Activated gamma-delta T cell treated with Interleukin-2 at 50 U/mL for 16 hours (primary cell): Measurements from ENCODE around the gene LRRTM2.
"Not testable (repeated sequence)": the region's sequence is repeated elsewhere in the genome, so short reads cannot be mapped to it uniquely, and the experiment has no call there.

Source experiments
- DNase-seq: peaks from one replicate; pipeline ENCODE4 v3.0.0-alpha.2; 2020

Gene LRRTM2

GRCh38 chr5:138874771-138875551 lies at the start of gene LRRTM2:
LRRTM2 (minus strand) TSS chr5:138875335; CDS start chr5:138874911, 424 bp downstream.
- no peak for DNase-seq

DNA sequence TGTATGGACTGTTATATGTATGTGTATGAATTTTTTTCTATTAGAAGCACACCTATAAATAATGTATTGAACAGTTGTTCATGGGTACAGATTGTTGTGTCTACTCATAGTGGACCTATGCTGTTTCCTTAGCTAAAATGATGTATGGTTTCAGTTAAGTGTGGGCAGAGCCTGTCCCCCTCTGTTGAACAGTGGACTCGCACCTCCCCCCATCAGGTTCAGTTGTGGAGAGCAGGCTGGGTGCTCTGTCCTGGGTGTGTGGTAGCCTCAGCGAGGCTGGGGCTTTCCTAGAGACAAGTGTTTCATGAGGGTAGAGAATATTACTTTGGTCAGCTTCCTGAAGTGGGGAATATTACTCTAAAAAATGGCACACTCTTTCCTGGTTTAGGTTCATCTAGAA lies 47.4 kb upstream of the LRRTM2 start:
- no peak for DNase-seq

DNA sequence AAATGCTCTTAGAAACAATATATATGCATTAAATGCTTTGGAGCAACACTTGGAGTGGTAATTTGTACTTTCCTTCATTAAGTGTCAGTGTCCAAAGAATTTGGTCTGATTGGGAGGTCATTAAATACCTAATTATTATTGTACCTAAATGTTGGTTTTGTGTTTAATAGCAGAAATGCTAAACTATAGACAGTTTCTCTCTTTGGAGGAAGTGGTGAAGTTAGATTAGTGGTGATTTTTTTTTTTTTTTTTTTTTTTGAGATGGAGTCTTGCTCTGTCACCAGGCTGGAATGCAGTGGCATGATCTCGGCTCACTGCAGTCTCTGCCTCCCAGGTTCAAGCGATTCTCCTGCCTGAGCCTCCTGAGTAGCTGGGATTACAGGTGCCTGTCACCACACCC lies 46.2 kb upstream of the LRRTM2 start:
- not testable (repeated sequence) for DNase-seq

DNA sequence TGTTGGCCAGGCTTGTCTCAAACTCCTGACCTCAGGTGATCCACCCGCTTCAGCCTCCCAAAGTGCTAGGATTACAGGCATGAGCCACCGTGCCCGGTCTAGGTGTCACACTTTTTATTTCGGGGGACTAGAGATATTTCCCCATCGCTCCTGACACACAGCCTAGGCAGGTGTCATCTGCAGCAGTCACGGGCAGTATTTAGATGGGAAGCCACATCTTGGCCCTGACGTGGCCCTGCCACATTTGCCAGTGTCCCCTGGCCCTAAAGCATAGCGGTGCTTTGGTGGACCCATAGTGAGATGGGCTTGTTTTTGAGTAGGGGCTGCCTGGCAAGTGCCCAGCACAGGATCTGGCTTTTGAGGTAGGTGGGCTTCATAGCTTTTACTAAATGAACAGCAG lies 45.0 kb upstream of the LRRTM2 start:
- no peak for DNase-seq

GRCh38 chr5:138918686-138919085 lies 43.6 kb upstream of the LRRTM2 start:
- no peak for DNase-seq

DNA sequence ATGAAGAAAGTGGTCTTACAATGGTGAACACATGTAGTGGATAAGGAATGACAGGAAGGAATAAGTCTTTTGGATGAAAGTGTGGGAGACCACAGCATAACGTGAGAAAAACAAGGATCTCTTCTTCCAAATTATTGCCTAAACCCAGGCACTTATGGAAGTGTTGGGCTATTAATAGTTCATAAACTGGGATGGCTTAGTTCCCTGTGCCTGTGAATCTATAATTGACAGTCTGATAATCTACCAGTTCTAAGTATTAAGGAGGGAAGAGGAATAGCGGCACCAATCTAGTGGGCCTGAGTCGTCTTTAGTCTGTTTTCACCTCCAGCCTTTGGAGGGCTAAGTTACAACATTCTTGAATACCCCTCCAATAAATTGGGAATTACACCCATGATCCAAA lies 39.2 kb upstream of the LRRTM2 start:
- DNase-seq, result no peak

- no peak for DNase-seq
Observed at GRCh38 chr5:138913773-138914172, 38.6 kb upstream of the LRRTM2 start.

GRCh38 chr5:138912093-138912492 lies 37.0 kb upstream of the LRRTM2 start:
- DNase-seq, result no peak

GRCh38 chr5:138911441-138911840 lies 36.3 kb upstream of the LRRTM2 start:
- DNase-seq, result no peak

- no peak for DNase-seq
Observed at GRCh38 chr5:138910546-138911185, 35.5 kb upstream of the LRRTM2 start.

- DNase-seq, result no peak
Observed at GRCh38 chr5:138909734-138910133, 34.6 kb upstream of the LRRTM2 start.

DNA sequence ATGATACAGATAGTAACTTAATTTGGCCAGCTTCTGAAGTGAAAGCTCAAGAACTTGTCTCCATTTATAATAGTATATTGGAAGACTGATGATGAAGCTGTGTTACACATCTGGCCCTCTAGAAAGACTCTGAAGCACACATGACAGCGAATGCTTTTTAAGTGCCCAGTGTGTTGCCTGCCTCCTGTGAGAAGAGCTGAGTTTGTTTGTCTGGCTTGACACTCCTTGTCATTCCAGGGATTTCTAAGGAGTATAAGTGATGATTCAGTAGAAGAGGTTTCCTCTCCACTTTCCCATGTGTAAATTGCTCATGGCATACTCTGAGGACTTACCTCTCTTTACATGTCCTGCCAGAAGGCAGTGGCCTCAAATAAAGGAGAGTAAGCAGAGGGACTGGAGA lies 30.4 kb upstream of the LRRTM2 start:
- no peak for DNase-seq

GRCh38 chr5:138903130-138903775 lies 28.1 kb upstream of the LRRTM2 start:
- no peak for DNase-seq

DNA sequence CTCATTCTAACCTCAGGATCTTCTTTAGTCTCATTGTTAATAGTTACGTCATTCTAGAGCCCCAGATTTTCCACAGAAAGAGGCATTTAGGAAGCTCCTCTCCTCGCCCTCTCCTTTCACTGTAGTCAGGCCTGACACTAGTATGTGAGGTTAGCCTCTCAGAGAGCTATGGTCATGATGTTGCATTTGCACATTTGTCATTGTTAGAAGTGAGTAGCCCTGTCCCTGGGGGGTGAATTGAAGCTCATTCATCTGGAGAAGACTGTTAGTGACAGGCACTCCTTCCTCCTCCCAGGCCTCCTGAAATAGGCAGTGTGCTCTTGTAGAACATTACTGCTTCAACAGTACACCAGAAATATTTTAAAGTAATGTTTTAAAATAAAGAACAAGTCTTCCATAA lies 26.6 kb upstream of the LRRTM2 start:
- DNase-seq, result no peak

DNA sequence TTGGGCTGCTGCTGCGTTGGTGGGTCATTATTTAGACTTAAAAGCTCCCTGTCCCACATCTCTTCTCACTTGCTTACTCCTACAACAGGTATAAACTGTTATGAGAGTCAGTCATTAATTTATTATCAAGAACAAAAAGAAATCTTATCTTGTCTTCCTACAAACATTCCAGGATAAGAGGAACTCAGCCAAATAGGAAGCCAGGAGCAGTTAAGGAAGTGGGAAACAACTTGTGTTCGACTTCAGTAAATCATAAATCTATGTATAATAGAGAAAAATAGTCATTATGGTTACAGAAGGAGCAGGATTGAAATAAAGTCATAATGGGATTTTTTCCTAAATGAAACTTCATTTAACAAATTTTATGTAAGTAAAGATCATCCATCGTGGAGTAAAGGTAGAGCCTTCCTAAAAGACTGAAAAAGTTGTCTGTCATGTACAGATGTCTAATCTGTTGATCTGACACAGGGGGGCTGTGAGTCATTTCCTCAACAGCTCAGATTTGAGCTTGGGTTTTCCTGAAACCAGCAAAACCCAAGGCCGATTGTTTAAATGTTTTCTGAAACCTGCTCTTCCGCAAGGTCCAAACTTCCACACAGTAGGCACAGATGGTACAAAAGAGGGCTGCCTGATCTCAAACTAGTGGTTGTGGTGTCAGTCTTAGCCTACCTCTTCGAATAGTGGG lies 25.3 kb upstream of the LRRTM2 start:
- no peak for DNase-seq

GRCh38 chr5:138898742-138899141 lies 23.6 kb upstream of the LRRTM2 start:
- DNase-seq, result no peak

DNA sequence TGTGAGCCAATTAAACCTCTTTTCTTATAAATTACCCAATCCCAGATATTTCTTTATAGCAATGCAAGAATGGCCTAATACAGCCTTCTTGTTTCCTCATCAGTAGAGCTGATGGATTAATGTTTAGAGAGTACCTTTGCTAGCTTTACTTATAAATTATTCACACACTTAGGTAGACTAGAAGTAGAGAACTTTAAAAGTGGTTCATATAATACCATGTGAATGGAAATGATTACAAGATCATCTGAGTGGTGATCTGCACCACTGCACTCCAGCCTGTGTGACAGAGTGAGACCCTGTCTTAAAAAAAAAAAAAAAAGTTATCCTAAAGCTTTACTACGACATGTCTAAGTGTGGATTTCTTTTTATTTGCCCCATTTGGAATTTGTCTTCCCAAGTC lies 23.2 kb upstream of the LRRTM2 start:
- no peak for DNase-seq

DNA sequence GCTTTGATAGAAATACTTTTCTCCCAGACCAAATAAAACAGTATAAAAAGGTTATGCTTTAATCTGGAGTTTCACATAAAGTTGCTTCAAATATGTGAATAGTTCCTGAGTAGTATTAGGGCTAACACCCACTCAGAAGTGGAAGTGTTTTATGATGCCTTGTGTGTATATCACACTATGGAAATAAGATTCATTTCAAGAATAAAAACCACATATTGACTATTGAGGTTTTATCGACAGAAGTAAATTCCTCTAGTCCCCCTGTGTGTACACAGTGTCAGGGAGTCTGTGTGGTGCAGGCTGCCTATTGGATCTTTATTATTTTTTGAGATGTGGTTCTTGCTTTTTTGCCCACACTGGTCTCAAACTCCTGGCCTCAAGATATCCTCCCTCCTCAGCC lies 20.8 kb upstream of the LRRTM2 start:
- no peak for DNase-seq

DNA sequence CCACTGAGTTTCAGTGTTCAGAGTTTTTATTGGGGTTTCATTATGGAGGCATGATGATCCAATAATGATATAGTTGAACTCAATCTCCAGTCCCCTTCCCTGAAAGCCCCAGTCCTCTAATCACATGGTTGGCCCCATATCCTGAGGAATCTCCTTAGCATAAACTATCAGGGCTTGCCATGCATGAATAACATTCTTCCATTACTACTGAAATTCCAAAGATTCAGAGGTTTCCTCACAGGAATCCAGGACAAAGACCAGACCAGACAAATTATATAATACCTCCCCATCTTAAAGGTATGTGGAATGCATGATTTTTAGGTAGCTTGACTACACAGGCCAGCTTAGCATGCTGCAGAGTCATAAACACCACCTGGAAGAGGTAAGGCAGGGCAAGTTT lies 15.5 kb upstream of the LRRTM2 start:
- DNase-seq, result no peak

DNA sequence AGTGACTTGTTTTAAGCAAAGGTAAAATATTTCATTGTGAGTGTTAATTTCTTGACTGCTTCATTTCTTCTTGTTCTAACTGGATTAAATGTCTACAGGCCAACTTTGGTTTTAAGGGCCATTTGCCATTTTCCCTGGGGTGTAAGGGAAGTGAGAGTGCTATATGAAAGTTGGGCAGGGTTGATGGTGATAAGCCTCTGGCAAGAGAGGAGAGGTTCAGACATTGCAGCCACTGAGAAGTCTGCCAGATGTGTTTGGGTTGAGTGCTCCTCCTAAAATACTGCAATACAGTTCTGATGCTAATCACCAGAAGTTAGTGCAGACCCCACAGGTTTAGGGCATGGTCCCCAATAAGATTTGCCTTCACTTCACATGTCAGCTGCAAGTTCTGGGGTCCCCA lies 14.9 kb upstream of the LRRTM2 start:
- no peak for DNase-seq

DNA sequence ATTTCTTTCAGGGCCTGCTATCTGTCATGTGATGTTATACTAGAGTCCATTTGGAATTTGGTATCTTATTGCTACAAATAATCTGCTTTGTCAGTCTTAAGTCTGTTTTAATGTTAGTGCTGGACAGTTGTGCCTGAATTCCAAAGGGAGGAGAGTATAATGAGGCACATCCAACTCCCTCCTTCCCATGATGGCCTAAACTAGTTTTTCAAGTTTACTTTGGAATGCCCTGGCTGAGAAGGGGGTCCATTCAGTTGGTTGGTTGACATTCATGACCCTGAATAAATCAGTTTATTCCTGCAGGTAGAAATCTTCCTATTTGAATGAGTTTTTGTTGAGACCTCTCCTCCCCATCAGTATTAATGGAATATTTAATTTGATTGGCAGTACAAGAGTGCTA lies 9.4 kb upstream of the LRRTM2 start:
- no peak for DNase-seq

- no peak for DNase-seq
Observed at GRCh38 chr5:138884094-138884493, 9.0 kb upstream of the LRRTM2 start.

DNA sequence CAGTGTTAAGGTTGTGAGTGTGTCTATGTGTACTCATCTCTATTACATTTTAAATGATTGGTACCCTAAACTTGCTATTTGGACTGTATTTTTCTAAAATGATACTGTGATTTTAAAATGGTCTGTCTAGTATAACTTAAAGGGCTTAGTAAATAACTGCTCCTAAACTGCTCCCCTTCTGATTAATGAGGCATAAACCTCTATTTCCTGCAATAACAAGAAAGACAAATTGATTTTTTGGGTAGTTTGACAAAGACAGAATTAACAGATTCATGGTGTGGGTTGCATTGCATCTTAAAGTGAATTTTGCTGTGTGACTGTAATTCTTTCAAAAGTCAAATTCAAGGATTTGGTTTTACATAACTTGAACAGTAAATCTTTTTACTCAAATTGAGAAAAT lies 8.1 kb upstream of the LRRTM2 start:
- DNase-seq, result no peak
